SH-SY5Y (cell line): ENCODE results near the gene MAPK8IP2.

Experiments used
- GATA2 ChIP-seq: IDR thresholded peaks from 2 replicates; pipeline ENCODE4 v1.6.1; 2011; ENCODE audit warnings: mild to moderate bottlenecking, low read depth, low read length
- GATA3 ChIP-seq: IDR thresholded peaks from 2 replicates; pipeline ENCODE4 v1.6.1; 2011; ENCODE audit warnings: low read depth, mild to moderate bottlenecking, low read length, moderate library complexity

- peak; percentile 81 for TF ChIP-seq GATA2
- peak; percentile 48; the same call in 1 of the 2 replicates for TF ChIP-seq GATA3
These were observed 47.3 kb upstream of the MAPK8IP2 start for GRCh38 chr22:50553310-50553709.
